Panc1 (cell line): ENCODE results near the gene CARD8.

Experiments
- POLR2AphosphoS5 ChIP-seq: IDR thresholded peaks from 2 replicates; pipeline ENCODE4 v1.6.1; 2012; ENCODE audit warnings: mild to moderate bottlenecking, low read depth, low read length, moderate library complexity
- TCF7L2 ChIP-seq: IDR thresholded peaks from 2 replicates; pipeline ENCODE4 v1.6.1; 2011; ENCODE audit warnings: mild to moderate bottlenecking, low read depth, low read length, inconsistent platforms
- TF ChIP-seq, protein P1 (sequence below): fragments of 450-650 bp; IDR thresholded peaks from 2 replicates; pipeline ENCODE4 v1.5.1; 2017; ENCODE audit warnings: mild to moderate bottlenecking
- TF ChIP-seq, protein P2 (sequence below), 2 experiments: IDR thresholded peaks; 2 replicates each; pipeline ENCODE4 v1.6.1; 2011 to 2012; ENCODE audit warnings: low read depth in 2 of 2, control low read depth in 1 of 2, low read length in 1 of 2, mild to moderate bottlenecking in 1 of 2, moderate library complexity in 1 of 2; ENCODE audit not compliant: insufficient read depth in 1 of 2

DNA sequence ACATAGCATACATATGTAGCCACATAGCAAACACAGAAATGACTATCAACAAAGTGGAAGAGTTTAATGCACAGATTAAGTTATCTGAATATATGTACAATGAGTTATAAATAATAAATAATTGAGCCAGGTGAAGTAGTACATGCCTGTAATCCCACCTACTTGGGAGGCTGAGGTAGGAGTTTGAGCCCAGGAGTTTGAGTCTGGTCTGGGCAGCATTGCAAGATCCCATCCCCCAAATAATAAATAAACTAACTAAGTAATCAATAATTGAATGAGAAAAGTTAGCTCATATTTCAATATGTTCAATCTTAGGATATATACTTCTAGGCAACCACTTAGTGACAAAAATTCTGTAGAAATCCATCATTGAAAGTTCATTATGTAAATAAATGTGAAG is 1.7 kb downstream of the CARD8 start:
- TF ChIP-seq, protein P1, sequence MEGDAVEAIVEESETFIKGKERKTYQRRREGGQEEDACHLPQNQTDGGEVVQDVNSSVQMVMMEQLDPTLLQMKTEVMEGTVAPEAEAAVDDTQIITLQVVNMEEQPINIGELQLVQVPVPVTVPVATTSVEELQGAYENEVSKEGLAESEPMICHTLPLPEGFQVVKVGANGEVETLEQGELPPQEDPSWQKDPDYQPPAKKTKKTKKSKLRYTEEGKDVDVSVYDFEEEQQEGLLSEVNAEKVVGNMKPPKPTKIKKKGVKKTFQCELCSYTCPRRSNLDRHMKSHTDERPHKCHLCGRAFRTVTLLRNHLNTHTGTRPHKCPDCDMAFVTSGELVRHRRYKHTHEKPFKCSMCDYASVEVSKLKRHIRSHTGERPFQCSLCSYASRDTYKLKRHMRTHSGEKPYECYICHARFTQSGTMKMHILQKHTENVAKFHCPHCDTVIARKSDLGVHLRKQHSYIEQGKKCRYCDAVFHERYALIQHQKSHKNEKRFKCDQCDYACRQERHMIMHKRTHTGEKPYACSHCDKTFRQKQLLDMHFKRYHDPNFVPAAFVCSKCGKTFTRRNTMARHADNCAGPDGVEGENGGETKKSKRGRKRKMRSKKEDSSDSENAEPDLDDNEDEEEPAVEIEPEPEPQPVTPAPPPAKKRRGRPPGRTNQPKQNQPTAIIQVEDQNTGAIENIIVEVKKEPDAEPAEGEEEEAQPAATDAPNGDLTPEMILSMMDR = no peak
- TF ChIP-seq, protein P2, sequence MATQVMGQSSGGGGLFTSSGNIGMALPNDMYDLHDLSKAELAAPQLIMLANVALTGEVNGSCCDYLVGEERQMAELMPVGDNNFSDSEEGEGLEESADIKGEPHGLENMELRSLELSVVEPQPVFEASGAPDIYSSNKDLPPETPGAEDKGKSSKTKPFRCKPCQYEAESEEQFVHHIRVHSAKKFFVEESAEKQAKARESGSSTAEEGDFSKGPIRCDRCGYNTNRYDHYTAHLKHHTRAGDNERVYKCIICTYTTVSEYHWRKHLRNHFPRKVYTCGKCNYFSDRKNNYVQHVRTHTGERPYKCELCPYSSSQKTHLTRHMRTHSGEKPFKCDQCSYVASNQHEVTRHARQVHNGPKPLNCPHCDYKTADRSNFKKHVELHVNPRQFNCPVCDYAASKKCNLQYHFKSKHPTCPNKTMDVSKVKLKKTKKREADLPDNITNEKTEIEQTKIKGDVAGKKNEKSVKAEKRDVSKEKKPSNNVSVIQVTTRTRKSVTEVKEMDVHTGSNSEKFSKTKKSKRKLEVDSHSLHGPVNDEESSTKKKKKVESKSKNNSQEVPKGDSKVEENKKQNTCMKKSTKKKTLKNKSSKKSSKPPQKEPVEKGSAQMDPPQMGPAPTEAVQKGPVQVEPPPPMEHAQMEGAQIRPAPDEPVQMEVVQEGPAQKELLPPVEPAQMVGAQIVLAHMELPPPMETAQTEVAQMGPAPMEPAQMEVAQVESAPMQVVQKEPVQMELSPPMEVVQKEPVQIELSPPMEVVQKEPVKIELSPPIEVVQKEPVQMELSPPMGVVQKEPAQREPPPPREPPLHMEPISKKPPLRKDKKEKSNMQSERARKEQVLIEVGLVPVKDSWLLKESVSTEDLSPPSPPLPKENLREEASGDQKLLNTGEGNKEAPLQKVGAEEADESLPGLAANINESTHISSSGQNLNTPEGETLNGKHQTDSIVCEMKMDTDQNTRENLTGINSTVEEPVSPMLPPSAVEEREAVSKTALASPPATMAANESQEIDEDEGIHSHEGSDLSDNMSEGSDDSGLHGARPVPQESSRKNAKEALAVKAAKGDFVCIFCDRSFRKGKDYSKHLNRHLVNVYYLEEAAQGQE (IDR thresholded peaks at IDR 0.05; ENCODE audit: insufficient read depth in 1 of 2, low read depth in 2 of 2, low read length in 1 of 2) = no peak
- TF ChIP-seq POLR2AphosphoS5 = no peak
- TF ChIP-seq TCF7L2 = no peak
